GM19397 (cell line): ENCODE measurements around the gene GPR158.

Source experiments
- ATAC-seq: cut with Tn5 transposase; IDR thresholded peaks from one replicate; pipeline ENCODE4 v1.9.1; 2021; ENCODE audit warnings: mild to moderate bottlenecking, moderate library complexity; ENCODE audit not compliant: unreplicated experiment

The GPR158 gene

DNA sequence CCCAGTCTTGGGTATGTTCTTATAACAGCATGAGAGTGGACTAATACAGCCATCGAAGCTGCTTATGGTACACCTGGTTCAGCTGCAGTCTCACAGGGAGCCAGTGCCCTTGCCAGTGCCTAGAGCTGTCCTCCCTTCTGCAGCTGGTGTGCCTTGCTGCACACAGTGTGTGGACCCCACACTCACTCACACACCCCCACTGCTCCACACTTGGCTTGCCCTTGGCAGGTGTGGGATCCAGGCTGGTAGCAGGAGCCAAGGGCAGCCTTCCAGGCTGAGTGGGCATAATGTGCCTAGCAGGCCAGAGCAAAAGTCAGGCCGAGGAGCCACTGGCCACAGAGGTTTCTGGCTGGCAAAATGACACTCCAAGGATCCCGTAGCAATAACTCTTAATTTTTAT lies 217.3 kb downstream of the GPR158 start:
- no peak for ATAC-seq

- no peak for ATAC-seq
These were observed 218.8 kb downstream of the GPR158 start for GRCh38 chr10:25393621-25394020.

GRCh38 chr10:25398680-25399079 lies 223.9 kb downstream of the GPR158 start:
- ATAC-seq, result no peak

GRCh38 chr10:25405871-25406270 lies 231.1 kb downstream of the GPR158 start:
- no peak for ATAC-seq

GRCh38 chr10:25417611-25418010 lies 242.8 kb downstream of the GPR158 start:
- no peak for ATAC-seq

GRCh38 chr10:25425776-25426175 lies 251.0 kb downstream of the GPR158 start:
- ATAC-seq, result no peak

DNA sequence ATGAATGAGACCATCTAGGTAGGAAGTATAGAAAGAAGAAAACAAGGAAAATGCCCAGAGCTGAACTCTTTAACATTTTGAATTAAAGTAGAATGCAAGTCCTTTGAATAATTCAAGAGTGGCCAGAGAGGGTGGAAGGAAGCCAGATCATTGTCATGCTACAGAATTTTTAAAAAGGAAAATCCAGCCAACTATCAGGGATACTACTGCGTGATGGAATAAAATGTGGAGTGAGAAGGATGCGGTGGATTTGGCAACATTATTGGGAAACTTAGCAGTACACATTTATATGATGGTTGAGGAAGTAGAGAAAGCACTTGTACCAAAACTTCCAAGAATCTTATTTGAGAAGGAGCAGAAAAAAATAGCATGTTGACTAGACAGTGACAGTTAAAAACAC lies 261.6 kb downstream of the GPR158 start:
- ATAC-seq, result no peak

GRCh38 chr10:25441270-25441669 lies 266.5 kb downstream of the GPR158 start:
- ATAC-seq, result no peak

DNA sequence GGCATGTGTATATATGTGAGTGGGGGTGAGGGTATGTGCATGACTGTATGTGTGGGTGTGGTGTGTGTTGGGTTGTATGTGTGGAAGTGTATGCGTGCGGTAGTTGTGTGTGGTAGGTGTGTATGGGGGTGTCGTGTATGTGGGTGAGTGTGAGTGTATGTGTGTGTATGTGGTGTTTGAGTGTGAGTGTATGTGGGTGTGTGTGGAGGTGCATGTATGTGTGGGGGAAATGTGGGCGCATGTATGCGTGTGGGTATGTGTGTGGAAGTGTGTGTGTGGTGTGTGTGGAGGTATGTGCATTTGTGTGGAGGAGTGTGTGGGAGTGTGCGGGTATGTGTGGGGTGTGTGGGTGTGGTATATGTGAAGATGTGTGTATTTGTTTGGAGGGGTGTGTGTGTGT lies 269.5 kb downstream of the GPR158 start:
- ATAC-seq, result no peak

DNA sequence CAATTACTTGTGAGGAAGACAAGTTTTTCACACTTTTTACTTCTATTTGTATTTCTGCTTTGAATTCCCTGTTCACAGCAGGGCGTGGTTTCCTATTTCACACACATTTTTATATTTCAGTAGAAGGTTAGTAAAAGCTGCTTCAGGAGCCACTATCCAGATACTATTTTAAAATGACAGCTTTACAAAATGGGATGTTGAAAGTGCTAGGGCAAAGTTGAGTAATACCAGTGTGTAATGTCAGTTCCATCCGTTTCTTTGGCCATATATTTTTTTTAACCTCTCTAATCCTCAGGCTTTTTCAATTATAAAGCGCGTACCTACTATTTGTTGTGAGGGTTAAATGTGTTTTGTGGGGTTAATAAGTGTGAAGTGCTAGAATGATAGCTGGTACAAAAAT lies 276.6 kb downstream of the GPR158 start:
- no peak for ATAC-seq

DNA sequence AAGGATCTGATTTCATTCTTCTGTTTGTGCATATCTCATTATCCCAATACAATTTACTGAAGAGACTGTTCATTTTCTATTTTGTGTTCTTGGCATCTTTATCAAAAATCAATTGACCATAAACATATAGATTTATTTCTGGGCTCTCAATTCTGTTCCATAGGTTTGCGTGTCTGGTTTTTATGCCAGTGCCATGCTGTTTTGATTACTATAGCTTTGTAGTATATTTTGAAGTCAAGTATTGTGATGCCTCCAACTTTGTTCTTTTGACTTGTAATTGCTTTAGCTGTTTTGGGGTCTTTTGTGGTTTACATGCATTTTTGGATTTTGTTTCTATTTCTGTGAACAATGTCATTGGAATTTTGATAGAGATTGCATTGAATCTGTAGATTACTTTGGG lies 278.8 kb downstream of the GPR158 start:
- no peak for ATAC-seq

DNA sequence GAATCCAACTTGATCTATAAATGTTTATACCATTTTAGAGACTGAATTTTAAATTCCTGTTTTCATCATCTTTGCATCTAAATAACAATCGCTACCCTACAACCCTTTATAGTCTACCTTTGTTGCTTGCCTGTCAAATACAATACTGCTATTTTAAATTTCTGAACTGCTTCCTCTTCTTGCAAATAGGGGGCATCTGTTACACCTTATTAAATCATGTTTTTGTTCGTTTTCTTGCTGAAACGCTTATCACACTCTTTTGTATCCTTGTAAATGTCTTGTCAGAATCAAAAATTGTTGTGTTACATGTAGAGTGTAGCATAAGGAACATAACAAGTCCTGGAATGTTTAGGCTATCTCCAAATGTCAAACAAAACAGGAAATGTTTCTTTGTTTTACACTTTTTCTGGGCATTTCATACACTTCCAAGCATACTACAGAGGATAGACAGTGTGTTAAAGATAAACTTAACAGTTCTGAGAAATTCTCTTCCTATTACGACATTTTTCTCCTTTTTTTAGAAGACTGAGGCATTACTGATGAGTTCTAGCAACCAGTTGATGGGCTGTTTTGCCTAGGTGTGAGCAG lies 281.3 kb downstream of the GPR158 start:
- ATAC-seq, result no peak

DNA sequence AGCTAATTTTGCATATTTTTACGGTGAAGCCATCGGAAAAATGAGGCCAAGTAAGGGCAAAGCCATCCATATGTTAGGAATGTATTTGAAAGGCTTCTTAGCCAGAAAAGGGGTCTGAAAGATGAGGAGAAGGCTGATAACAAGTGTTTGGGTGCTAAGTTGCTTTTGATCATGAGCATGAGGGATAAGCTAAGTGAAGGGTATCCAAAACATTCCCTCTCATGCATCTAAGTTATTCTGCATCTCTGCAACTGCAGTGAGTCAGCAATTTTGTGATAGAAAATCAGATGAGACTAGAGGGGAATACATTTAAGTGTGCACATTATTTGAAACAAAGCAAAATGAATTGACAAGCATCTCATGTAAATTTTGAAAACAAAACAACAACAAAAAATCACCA lies 282.8 kb downstream of the GPR158 start:
- ATAC-seq, result no peak

GRCh38 chr10:25465582-25466372 lies 291.0 kb downstream of the GPR158 start:
- ATAC-seq, result no peak

DNA sequence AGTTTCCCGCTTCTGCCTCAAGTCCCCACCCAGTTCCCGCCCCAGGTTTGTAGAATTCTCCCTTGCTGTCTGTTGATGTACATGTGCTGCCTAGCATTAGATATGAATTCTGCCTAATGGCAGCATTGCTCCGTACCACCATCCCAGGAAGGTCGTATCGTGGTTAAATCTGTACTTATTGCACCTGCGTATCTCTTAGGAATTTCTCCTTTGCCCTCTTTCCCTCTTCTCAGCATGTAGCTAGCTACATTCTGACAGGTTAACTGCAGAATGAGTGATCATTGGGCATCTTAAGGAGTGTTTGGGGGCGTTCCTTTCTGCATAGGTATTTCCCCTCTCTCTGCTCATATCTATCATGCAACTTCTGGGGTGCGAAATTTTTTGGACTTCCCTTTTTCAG lies 293.1 kb downstream of the GPR158 start:
- ATAC-seq, result no peak

DNA sequence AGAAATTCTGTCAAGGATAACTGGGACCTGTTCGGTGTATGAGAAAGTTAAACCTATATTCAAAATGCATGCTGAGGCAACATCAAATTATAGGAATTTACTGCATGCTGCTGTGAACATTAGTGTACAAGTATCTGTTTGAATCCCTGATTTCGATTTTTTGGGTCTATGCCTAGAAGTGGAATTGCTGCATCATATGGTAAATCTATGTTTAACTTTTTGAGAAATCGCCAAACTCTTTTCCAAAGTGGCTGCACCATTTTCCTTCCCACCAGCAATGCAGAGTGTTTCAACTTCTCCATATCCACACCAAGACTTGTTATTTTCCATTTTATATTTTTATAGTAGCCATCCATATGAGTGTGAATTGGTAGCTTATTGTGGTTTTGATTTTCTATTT lies 306.7 kb downstream of the GPR158 start:
- no peak for ATAC-seq

DNA sequence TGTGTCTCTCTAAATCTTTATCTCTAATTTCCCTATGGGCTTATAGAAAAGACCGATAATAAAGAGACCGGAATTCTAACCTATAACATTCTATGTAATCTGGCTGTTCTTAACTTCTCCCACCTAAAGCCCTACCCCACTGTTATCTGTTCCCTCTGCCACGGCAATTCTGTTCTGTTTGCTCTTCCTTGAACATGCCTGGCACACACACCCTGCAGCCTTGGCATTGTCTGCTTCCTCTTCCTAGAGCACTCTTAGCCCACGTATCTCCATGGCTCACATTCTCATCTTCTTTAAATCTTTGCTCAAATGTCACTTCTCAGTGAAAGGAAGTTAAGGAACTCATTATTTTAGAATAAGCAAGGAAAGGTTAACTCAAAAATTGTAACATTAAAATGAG lies 309.2 kb downstream of the GPR158 start:
- no peak for ATAC-seq

GRCh38 chr10:25487266-25487665 lies 312.5 kb downstream of the GPR158 start:
- no peak for ATAC-seq

GRCh38 chr10:25492040-25492439 lies 317.2 kb downstream of the GPR158 start:
- ATAC-seq, result no peak

GRCh38 chr10:25492680-25493079 lies 317.9 kb downstream of the GPR158 start:
- ATAC-seq, result no peak

GRCh38 chr10:25493122-25493893 lies 318.5 kb downstream of the GPR158 start:
- ATAC-seq, result no peak

DNA sequence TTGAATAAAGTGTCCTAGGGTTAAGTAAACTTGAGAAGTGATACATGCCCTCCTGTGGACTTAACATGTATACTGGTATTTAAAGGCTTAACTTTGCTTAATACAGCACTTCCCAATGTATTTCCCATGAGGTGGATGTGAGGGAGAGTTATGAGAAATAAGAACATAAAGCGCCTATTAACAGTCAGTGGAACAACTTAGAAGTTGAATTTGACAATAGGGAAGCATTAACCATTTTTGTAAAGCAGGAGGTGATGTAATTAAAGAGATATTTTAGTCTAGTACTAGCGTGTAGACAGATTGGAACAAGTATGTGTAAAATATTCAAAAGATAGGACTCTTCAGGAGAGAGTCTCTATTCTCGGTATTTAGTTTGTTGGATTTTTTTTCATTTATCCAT lies 322.4 kb downstream of the GPR158 start:
- ATAC-seq, result no peak
